ENCODE data around the gene ZNF311. TPM values are rescaled to one million over a fixed set of nuclear protein-coding genes. Genes with fewer than 3 reads are reported as not detected.

ZNF311 gene
- total RNA-seq, 2 donors from 2014 or later: not detected

DNA sequence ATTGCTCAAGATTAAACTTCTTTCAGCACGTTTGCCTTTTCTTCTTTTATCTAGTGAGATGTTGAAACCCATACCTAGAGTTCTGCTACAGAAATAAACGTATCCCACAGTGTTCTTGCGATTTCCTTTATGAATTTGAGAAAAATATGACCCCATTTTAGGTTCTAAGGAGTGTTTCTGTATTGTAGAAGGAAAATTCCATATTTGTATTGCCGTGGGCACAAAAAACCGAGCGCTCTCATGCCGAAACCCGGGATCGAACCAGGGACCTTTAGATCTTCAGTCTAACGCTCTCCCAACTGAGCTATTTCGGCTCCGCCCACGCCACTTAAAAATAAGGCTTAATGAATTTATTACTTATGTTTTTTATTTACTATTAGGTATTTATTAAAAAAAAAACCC is 23.7 kb downstream of the ZNF311 start:
- peaks cover 11% of the 10 kb centered on the region for H3K4me1 ChIP-seq
- WGBS, 2 donors: 0 to 1% methylated on average over 13 of the region's 13 CpGs
- no peaks in the 10 kb centered on the region for H3K27me3 ChIP-seq
- H3K36me3 ChIP-seq (replicated peaks in 1 of 2; ENCODE audit: insufficient read depth in 1 of 2, low read depth in 2 of 2): no peaks in the 10 kb centered on the region
- peak; percentile 73 to 80 (median 74) for DNase-seq
- no peak for TF ChIP-seq POLR2A (IDR thresholded peaks at IDR 0.05)
- TF ChIP-seq CTCF (IDR thresholded peaks at IDR 0.05): no peak
- peak overlapping the region; percentile 10 to 73 for H3K4me3 ChIP-seq
- H3K9me3 ChIP-seq: no peaks in the 10 kb centered on the region
- peak; percentile 54 for ATAC-seq
- intact Hi-C loops (cut with DNase I): no loop called here
- peak overlapping the region in 3 of 4 donors; percentile 60 to 87 (median 72) for H3K27ac ChIP-seq

GRCh38 chr6:28980852-28981430 is 24.2 kb downstream of the ZNF311 start:
- TF ChIP-seq CTCF (IDR thresholded peaks at IDR 0.05) (peak in 4 of 7 experiments; percentile 22 to 44 (median 37)), POLR2A (IDR thresholded peaks at IDR 0.05) (no peak)
- Histone ChIP-seq H3K9me3 (no peaks in the 10 kb centered on the region), H3K4me1 (peaks cover 11% of the 10 kb centered on the region), H3K4me3 (peak overlapping the region in 1 of 2 donors; percentile 73), H3K27me3 (no peaks in the 10 kb centered on the region), H3K36me3 (replicated peaks in 1 of 2; ENCODE audit: insufficient read depth in 1 of 2, low read depth in 2 of 2) (no peaks in the 10 kb centered on the region), H3K27ac (peak overlapping the region in 3 of 4 donors; percentile 41 to 87 (median 72))
- WGBS, 2 donors: 0 to 1% methylated on average over 16 of the region's 16 CpGs
- intact Hi-C loops (cut with DNase I): no loop called here
- ATAC-seq: peak; percentile 31
- peak; percentile 46 to 59 (median 54) for DNase-seq

- H3K4me3 ChIP-seq: no peak overlapping the region
- no peaks in the 10 kb centered on the region for H3K27me3 ChIP-seq
- ATAC-seq (no peak), DNase-seq (peak in 3 of 4 donors; percentile 20 to 42 (median 35))
- peak overlapping the region in 2 of 4 donors; percentile 72 to 87 for H3K27ac ChIP-seq
- H3K4me1 ChIP-seq: peaks cover 11% of the 10 kb centered on the region
- intact Hi-C loops (cut with DNase I): no loop called here
- 46% methylated on average over 8 of the region's 8 CpGs for WGBS, 2 donors
- no peaks in the 10 kb centered on the region for H3K9me3 ChIP-seq
- H3K36me3 ChIP-seq (replicated peaks in 1 of 2; ENCODE audit: insufficient read depth in 1 of 2, low read depth in 2 of 2): no peaks in the 10 kb centered on the region
- TF ChIP-seq CTCF (IDR thresholded peaks at IDR 0.05) (no peak), POLR2A (IDR thresholded peaks at IDR 0.05) (no peak)
Observed at GRCh38 chr6:28980137-28980851, 24.8 kb downstream of the ZNF311 start.

GRCh38 chr6:28979679-28980078 is 25.4 kb downstream of the ZNF311 start:
- peaks cover 11% of the 10 kb centered on the region for H3K4me1 ChIP-seq
- TF ChIP-seq CTCF (IDR thresholded peaks at IDR 0.05) (no peak), POLR2A (IDR thresholded peaks at IDR 0.05) (no peak)
- no peak overlapping the region for H3K27ac ChIP-seq
- WGBS, 2 donors: 39 to 43% methylated on average over 2 of the region's 2 CpGs
- intact Hi-C loops (cut with DNase I): no loop called here
- H3K9me3 ChIP-seq: no peaks in the 10 kb centered on the region
- no peaks in the 10 kb centered on the region for H3K27me3 ChIP-seq
- DNase-seq (no peak), ATAC-seq (no peak)
- no peak overlapping the region for H3K4me3 ChIP-seq
- H3K36me3 ChIP-seq (replicated peaks in 1 of 2; ENCODE audit: insufficient read depth in 1 of 2, low read depth in 2 of 2): no peaks in the 10 kb centered on the region
